ENCODE results near the gene EXOSC7. TPM values are rescaled to one million over a fixed set of nuclear protein-coding genes. Genes with fewer than 3 reads are reported as not detected.
"Not testable (repeated sequence)": the region's sequence is repeated elsewhere in the genome, so short reads cannot be mapped to it uniquely, and the experiment has no call there.

Gene EXOSC7
- total RNA-seq, 1 donor = 19.7 TPM

DNA sequence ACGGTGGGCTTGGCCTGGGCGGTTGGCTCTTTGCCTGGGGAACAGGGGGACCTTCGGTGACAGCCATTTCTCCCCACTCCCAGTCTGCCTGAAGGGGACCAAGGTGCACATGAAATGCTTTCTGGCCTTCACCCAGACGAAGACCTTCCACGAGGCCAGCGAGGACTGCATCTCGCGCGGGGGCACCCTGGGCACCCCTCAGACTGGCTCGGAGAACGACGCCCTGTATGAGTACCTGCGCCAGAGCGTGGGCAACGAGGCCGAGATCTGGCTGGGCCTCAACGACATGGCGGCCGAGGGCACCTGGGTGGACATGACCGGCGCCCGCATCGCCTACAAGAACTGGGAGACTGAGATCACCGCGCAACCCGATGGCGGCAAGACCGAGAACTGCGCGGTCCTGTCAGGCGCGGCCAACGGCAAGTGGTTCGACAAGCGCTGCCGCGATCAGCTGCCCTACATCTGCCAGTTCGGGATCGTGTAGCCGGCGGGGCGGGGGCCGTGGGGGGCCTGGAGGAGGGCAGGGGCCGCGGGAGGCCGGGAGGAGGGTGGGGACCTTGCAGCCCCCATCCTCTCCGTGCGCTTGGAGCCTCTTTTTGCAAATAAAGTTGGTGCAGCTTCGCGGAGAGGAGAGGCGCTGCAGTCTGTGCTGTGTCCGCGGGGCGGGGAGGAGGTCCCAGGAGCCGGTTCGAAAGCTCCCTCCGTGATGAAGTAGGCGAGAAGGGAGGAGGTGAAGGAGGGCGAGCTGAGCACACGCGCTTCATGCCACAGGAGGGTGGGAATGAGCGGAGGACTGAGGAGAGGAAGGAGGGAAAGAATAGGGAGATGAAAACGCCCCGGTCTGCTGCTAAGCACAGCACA is 59.6 kb downstream of the EXOSC7 start:
- no peak overlapping the region for H3K4me3 ChIP-seq (ENCODE audit: low read length)
- H3K27me3 ChIP-seq (ENCODE audit: insufficient read depth, low read length) = peaks cover 9% of the 10 kb centered on the region
- peaks cover 44% of the 10 kb centered on the region for H3K4me1 ChIP-seq (ENCODE audit: insufficient read depth, low read length)
- no peaks in the 10 kb centered on the region for H3K9me3 ChIP-seq (ENCODE audit: low read depth, low read length)

- no peak overlapping the region for H3K4me3 ChIP-seq (ENCODE audit: low read length)
- H3K9me3 ChIP-seq (ENCODE audit: low read depth, low read length) = no peaks in the 10 kb centered on the region
- peaks cover 9% of the 10 kb centered on the region for H3K27me3 ChIP-seq (ENCODE audit: insufficient read depth, low read length)
- H3K4me1 ChIP-seq (ENCODE audit: insufficient read depth, low read length) = peaks cover 65% of the 10 kb centered on the region
Observed at GRCh38 chr3:45037720-45038455, 61.8 kb downstream of the EXOSC7 start.

GRCh38 chr3:45041666-45042065 is 65.6 kb downstream of the EXOSC7 start:
- H3K27me3 ChIP-seq (ENCODE audit: insufficient read depth, low read length) = peaks cover 6% of the 10 kb centered on the region
- H3K9me3 ChIP-seq (ENCODE audit: low read depth, low read length) = no peaks in the 10 kb centered on the region
- H3K4me1 ChIP-seq (ENCODE audit: insufficient read depth, low read length) = peaks cover 52% of the 10 kb centered on the region
- H3K4me3 ChIP-seq (ENCODE audit: low read length) = no peak overlapping the region

- Histone ChIP-seq H3K27me3 (ENCODE audit: insufficient read depth, low read length) (peaks cover under 1% of the 10 kb centered on the region), H3K4me1 (ENCODE audit: insufficient read depth, low read length) (peaks cover 47% of the 10 kb centered on the region), H3K4me3 (ENCODE audit: low read length) (no peak overlapping the region), H3K9me3 (ENCODE audit: low read depth, low read length) (no peaks in the 10 kb centered on the region)
Observed at GRCh38 chr3:45042162-45042561, 66.1 kb downstream of the EXOSC7 start.

DNA sequence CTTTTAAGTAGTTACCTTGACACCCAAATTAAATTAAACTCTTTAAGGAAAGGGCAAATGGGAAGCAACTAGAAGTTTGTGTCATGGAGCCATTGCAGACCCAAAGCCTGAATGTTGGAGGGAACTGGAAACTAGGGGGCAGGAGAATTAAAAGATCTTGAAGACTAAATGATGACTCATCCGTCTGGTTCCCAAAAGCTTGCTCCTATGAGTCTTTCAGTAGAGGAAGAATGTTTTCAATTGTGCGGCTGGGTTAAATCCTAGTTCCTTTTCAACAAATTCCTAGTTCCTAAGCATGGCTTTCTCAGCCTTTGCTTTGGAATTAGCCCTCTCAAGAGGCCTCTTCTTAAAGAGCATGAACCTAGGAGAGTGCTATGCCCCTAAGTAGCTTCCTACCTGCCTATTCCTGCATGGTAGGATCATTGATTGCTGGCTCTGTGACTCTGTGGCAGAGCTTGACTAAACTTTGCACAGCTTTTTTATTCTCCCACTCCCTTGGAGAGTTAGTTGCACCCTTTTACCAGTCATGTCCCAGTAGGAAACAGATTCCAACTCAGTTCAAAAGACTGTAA is 67.8 kb downstream of the EXOSC7 start:
- H3K27me3 ChIP-seq (ENCODE audit: insufficient read depth, low read length) = no peaks in the 10 kb centered on the region
- no peaks in the 10 kb centered on the region for H3K9me3 ChIP-seq (ENCODE audit: low read depth, low read length)
- no peak overlapping the region for H3K4me3 ChIP-seq (ENCODE audit: low read length)
- H3K4me1 ChIP-seq (ENCODE audit: insufficient read depth, low read length) = peaks cover 42% of the 10 kb centered on the region

GRCh38 chr3:45048244-45048643 is 72.2 kb downstream of the EXOSC7 start:
- Histone ChIP-seq H3K9me3 (ENCODE audit: low read depth, low read length) (no peaks in the 10 kb centered on the region), H3K4me1 (ENCODE audit: insufficient read depth, low read length) (peaks cover 17% of the 10 kb centered on the region), H3K27me3 (ENCODE audit: insufficient read depth, low read length) (no peaks in the 10 kb centered on the region), H3K4me3 (ENCODE audit: low read length) (no peak overlapping the region)

DNA sequence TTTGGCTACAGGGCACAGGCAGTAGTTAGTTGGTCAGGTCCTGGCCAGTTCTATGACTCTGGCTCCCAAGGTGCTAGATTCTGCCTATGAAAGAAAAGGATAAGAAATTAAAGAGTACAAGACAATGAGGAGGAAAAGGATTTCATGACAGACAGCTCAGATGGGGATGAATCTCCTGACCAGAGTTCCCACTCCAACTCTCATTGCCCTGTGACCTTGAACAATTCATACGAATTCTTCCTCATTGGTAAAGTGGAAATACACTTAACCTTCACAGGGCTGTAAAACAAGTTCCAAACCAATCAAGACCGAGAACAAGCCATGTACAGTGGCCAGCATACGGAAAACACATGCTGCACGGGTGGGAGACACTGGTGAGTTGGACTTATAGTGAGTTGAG is 73.8 kb downstream of the EXOSC7 start:
- Histone ChIP-seq H3K9me3 (ENCODE audit: low read depth, low read length) (no peaks in the 10 kb centered on the region), H3K4me1 (ENCODE audit: insufficient read depth, low read length) (peaks cover 21% of the 10 kb centered on the region), H3K27me3 (ENCODE audit: insufficient read depth, low read length) (no peaks in the 10 kb centered on the region), H3K4me3 (ENCODE audit: low read length) (no peak overlapping the region)

- Histone ChIP-seq H3K9me3 (ENCODE audit: low read depth, low read length) (no peaks in the 10 kb centered on the region), H3K27me3 (ENCODE audit: insufficient read depth, low read length) (no peaks in the 10 kb centered on the region), H3K4me1 (ENCODE audit: insufficient read depth, low read length) (peaks cover 34% of the 10 kb centered on the region), H3K4me3 (ENCODE audit: low read length) (no peak overlapping the region)
Observed at GRCh38 chr3:45051685-45052084, 75.6 kb downstream of the EXOSC7 start.

DNA sequence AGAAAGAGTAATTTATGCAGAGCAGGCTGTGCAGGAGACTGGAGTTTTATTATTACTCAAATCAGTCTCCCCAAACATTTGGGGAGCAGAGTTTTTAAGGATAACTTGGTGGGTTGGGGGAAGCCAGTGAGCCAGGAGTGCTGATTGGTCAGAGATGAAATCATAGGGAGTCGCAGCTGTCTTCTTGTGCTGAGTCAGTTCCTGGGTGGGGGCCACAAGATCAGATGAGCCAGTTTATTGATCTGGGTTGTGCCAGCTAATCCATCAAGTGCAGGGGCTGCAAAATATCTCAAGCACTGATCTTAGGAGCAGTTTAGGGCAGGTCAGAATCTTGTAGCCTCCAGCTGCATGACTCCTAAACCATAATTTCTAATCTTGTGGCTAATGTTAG is 77.8 kb downstream of the EXOSC7 start:
- H3K4me3 ChIP-seq (ENCODE audit: low read length); H3K27me3 ChIP-seq (ENCODE audit: insufficient read depth, low read length); H3K9me3 ChIP-seq (ENCODE audit: low read depth, low read length): not testable (repeated sequence)
- H3K4me1 ChIP-seq (ENCODE audit: insufficient read depth, low read length) = peaks cover 44% of the 10 kb centered on the region

- Histone ChIP-seq H3K4me3 (ENCODE audit: low read length) (no peak overlapping the region), H3K9me3 (ENCODE audit: low read depth, low read length) (no peaks in the 10 kb centered on the region), H3K4me1 (ENCODE audit: insufficient read depth, low read length) (peaks cover 47% of the 10 kb centered on the region), H3K27me3 (ENCODE audit: insufficient read depth, low read length) (no peaks in the 10 kb centered on the region)
Observed at GRCh38 chr3:45054196-45054857, 78.3 kb downstream of the EXOSC7 start.

GRCh38 chr3:45055032-45055410 is 79.0 kb downstream of the EXOSC7 start:
- Histone ChIP-seq H3K27me3 (ENCODE audit: insufficient read depth, low read length) (no peaks in the 10 kb centered on the region), H3K4me1 (ENCODE audit: insufficient read depth, low read length) (peaks cover 47% of the 10 kb centered on the region), H3K4me3 (ENCODE audit: low read length) (no peak overlapping the region), H3K9me3 (ENCODE audit: low read depth, low read length) (no peaks in the 10 kb centered on the region)

DNA sequence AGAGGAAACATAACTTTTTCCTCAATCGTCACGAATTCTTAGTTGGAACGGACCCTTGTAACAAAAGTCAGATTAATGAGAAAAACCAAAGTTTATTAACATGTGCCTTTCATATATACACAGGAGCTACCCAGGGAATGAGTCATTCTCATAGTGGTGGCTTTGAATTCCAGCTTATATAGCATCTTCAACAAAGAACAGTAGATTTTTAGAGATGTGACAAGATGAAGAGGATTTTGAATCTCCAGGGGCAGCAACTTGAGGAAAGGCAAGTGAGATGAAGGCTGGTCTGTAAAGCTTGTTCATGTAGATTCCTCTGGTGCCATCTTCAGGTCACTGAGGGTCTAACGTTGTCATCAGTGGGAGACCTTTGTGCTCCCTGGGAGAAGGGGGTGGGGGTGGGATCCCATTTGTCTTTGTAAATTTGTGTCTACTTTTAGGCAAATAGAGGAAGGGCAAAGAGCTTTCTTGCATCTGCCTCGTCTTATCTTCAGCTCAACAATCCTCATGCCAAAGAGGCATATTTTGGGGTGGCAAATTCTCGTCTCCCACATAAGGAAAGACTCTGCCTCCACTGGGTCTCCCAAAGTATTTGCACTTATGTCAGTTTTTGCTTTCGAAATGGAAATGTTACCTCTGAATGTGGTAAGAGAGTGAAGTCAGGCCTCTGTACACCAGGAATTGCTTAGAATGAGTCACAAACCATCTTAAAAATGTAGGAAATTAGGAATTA is 79.5 kb downstream of the EXOSC7 start:
- no peaks in the 10 kb centered on the region for H3K27me3 ChIP-seq (ENCODE audit: insufficient read depth, low read length)
- no peak overlapping the region for H3K4me3 ChIP-seq (ENCODE audit: low read length)
- H3K4me1 ChIP-seq (ENCODE audit: insufficient read depth, low read length) = peaks cover 47% of the 10 kb centered on the region
- H3K9me3 ChIP-seq (ENCODE audit: low read depth, low read length) = no peaks in the 10 kb centered on the region

- peaks cover 49% of the 10 kb centered on the region for H3K4me1 ChIP-seq (ENCODE audit: insufficient read depth, low read length)
- H3K27me3 ChIP-seq (ENCODE audit: insufficient read depth, low read length) = no peaks in the 10 kb centered on the region
- H3K9me3 ChIP-seq (ENCODE audit: low read depth, low read length) = no peaks in the 10 kb centered on the region
- H3K4me3 ChIP-seq (ENCODE audit: low read length) = no peak overlapping the region
Observed at GRCh38 chr3:45056608-45057301, 80.7 kb downstream of the EXOSC7 start.

GRCh38 chr3:45057557-45057956 is 81.5 kb downstream of the EXOSC7 start:
- Histone ChIP-seq H3K4me1 (ENCODE audit: insufficient read depth, low read length) (peaks cover 54% of the 10 kb centered on the region), H3K4me3 (ENCODE audit: low read length) (no peak overlapping the region), H3K27me3 (ENCODE audit: insufficient read depth, low read length) (no peaks in the 10 kb centered on the region), H3K9me3 (ENCODE audit: low read depth, low read length) (no peaks in the 10 kb centered on the region)
